RPMI8226 (cell line): Measurements from ENCODE around the gene PIK3CG.
A peak's percentile ranks its signal among the peaks of the same experiment; 100 is the strongest.
"Not testable (repeated sequence)": the region's sequence is repeated elsewhere in the genome, so short reads cannot be mapped to it uniquely, and the experiment has no call there.

Source experiments
- DNase-seq: peaks from one replicate; pipeline ENCODE4 v3.0.0-alpha.2; 2015

The PIK3CG gene

GRCh38 chr7:106865130-106866041 lies at the start of gene PIK3CG:
Gene PIK3CG (plus strand): TSS chr7:106865282. CDS start chr7:106867562, 2,280 bp downstream.
- DNase-seq = peak; percentile 69

- no peak for DNase-seq
These were observed 48.0 kb upstream of the PIK3CG start for GRCh38 chr7:106817098-106817497.

- DNase-seq = no peak
These were observed 46.3 kb upstream of the PIK3CG start for GRCh38 chr7:106818736-106819135.

DNA sequence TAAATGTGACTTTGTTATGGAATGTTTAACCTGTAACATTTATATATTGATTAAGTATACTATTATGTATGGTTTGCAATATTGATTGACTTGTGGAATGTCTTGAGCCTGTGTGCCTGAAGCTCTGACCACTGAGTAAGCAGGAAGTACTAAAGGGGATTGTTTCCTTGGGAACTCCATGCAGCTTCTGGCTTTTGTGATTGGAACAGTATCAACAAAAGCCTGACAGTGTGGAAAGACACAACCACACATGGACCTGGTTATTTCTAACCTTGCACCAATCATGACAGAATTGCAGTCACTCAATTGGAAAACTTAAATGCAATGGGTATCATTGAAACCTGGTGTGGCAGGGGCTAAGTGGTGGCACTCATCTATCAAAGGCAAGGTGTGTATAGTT lies 45.5 kb upstream of the PIK3CG start:
- no peak for DNase-seq

DNA sequence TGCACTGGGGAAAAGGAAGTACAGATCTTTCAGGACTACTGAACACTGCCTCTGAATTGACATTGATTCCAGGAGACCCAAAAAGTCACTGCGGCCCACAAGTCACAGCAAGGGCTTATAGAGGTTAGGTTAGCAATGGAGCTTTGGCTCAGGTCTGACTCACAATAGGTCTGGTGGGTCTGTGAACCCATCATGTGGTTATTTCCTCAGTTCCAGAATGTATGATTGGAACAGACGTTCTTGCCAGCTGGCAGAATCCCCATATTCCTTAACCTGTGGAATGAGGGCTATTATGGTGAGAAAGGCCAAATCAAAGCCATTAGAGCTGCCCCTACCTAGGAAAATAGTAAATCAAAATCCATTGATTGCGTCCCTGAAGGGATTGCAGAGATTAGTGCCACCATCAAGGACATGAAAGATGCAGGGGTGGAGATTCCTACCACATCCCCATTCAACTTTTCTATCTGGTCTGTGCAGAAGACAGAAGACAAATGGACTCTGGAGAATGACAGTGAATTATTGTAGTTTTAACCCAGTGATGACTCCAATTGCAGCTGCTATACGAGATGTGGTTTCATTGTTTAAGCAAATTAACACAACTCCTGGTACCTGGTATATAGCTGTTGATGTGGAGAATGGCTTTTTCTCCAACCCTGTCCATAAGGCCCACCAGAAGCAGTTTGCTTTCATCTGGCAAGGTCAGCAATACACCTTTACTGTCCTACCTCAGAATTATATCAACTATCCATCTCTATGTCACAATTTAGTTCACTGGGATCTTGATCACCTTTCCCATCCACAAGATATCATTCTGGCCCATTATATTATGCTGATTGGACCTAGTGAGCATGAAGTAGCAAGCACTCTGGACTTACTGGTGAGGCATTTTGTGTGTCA lies 44.5 kb upstream of the PIK3CG start:
- DNase-seq = no peak

DNA sequence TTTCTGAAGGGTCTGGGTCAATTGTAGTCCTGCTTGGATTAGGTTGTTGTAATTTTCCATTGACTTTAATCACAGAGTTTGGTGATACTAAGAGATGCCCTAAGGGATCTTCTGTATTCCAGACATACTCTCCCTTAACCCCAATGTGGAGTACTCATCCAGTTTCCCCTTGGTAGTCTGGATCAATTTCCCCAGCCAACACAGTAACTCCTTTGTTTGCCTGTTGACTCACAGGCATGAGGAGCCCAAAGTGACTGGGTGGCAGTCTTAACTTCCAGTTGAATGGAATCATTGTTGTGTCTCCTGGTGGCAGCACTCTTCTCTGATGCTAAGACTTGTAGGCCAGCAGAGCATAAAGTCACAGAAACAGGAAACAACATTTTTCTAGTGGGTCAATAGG lies 41.5 kb upstream of the PIK3CG start:
- no peak for DNase-seq

- DNase-seq = no peak
These were observed 40.6 kb upstream of the PIK3CG start for GRCh38 chr7:106824458-106824857.

GRCh38 chr7:106827626-106828025 lies 37.5 kb upstream of the PIK3CG start:
- DNase-seq = peak; percentile 20

DNA sequence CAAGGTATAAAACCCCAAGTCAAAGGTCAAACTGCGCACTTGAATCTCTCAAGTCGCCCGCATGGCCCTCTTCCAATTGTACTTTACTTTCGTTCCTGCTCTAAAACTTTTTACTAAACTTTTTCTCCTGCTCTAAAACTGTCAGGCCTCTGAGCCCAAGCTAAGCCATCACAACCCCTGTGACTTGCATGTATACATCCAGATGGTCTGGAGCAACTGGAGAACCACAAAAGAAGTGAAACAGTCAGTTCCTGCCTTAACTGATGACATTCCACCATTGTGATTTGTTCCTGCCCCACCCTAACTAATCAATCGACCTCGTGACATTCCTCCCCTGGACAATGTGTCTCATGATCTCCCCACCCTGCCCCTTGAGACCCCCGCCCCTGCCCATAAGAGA lies 35.6 kb upstream of the PIK3CG start:
- DNase-seq = no peak

GRCh38 chr7:106830896-106831295 lies 34.2 kb upstream of the PIK3CG start:
- DNase-seq = peak; percentile 56

- no peak for DNase-seq
These were observed 28.3 kb upstream of the PIK3CG start for GRCh38 chr7:106836816-106837215.

DNA sequence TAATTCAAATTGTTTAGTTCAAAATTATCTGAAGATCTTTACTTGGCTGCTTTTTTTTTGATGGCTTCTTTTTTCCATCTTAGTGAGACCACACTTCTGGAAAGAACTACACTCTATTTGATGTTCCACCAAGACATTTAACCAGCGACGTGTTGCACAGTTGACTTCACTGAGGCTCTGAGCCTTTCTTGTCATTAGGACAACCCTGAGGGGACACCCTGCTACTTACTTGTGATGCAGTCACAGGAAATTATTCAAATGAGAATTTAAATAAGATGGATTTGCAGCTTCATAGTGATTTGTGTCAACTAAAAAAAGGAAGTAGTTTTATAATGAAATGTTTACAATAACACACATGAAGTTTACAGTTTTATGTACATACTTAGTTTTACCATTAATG lies 25.6 kb upstream of the PIK3CG start:
- no peak for DNase-seq

GRCh38 chr7:106840342-106840741 lies 24.7 kb upstream of the PIK3CG start:
- DNase-seq = no peak

GRCh38 chr7:106841896-106842390 lies 23.1 kb upstream of the PIK3CG start:
- no peak for DNase-seq

DNA sequence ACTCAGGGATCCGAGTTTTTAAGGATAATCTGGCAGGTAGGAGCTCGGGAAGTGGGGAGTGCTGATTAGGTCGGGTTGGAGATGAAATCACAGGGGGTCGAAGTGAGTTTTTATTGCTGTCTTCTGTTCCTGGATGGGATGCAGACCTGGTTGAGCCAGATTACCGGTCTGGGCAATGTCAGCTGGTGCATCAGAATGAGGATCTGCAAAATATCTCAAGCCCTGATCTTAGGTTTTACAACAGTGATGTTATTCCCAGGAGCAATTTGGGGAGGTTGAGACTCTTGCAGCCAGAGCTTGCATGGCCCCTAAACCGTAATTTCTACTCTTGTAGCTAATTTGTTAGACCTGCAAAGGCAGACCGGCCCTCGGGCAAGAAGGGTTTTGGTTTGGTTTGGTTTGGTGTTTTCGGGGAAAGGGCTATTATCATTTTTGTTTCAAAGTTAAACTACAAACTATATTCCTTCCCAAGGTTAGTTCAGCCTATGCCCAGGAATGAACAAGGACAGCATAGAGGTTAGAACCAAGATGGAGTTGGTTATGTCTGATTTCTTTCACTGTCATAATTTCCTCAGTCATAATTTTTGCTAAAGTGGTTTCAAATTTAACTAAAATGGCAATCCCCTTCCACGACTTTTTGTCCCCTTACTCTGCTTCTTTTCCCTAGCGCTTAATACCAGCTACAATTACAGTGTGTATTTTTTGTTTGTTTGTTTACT lies 20.6 kb upstream of the PIK3CG start:
- no peak for DNase-seq

DNA sequence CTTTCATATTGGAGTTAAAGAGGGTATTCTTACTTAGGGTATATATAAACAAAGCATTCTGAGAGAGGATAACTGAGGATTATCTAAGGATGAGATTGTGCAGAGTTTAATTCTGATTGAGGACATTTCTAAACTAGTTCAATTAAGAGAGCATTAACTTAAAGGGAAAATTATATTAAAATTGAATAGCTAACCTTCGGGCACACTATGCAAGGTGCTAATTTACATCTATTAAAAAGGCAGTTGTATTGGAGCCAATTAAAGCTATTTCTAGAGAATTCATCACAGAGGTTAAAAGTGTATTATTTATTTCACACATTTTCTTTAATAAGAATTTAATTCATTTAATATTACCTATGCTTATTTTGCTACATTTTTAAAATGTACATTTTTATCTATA lies 17.0 kb upstream of the PIK3CG start:
- no peak for DNase-seq

- no peak for DNase-seq
These were observed 16.1 kb upstream of the PIK3CG start for GRCh38 chr7:106848851-106849442.

- not testable (repeated sequence) for DNase-seq
These were observed 13.4 kb upstream of the PIK3CG start for GRCh38 chr7:106851632-106852031.

DNA sequence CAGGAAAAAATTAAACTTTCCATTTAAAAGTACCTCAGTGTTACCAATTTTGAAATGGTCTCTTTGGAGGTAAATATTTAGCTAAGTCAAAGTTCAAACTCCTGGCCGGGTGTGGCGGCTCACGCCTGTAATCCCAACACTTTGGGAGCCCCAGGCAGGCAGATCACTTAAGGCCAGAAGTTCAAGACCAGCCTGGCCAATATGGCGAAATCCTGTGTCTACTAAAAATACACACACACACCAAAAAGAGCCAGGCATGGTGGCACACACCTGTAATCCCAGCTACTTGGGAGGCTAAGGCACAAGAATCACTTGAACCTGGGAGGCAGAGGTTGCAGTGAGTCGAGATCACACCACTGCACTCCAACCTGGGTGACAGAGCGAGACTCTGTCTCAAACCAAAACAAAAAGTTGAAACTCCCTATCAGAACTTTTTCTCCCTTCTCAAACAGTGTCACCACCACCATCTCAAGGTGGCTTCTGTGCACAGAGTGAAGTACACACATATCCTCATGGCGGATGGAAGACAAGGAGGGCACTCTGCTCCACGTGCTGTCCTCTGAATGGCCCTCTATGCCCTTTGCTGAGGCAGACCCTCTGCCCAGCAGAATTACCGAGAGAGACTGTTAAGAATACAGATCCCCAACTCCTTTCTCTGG lies 11.7 kb upstream of the PIK3CG start:
- DNase-seq = no peak

GRCh38 chr7:106855540-106856132 lies 9.4 kb upstream of the PIK3CG start:
- DNase-seq = no peak
